ENCODE measurements around the gene RAET1E.
"Not testable (repeated sequence)": the region's sequence is repeated elsewhere in the genome, so short reads cannot be mapped to it uniquely, and the experiment has no call there.

RAET1E gene

DNA sequence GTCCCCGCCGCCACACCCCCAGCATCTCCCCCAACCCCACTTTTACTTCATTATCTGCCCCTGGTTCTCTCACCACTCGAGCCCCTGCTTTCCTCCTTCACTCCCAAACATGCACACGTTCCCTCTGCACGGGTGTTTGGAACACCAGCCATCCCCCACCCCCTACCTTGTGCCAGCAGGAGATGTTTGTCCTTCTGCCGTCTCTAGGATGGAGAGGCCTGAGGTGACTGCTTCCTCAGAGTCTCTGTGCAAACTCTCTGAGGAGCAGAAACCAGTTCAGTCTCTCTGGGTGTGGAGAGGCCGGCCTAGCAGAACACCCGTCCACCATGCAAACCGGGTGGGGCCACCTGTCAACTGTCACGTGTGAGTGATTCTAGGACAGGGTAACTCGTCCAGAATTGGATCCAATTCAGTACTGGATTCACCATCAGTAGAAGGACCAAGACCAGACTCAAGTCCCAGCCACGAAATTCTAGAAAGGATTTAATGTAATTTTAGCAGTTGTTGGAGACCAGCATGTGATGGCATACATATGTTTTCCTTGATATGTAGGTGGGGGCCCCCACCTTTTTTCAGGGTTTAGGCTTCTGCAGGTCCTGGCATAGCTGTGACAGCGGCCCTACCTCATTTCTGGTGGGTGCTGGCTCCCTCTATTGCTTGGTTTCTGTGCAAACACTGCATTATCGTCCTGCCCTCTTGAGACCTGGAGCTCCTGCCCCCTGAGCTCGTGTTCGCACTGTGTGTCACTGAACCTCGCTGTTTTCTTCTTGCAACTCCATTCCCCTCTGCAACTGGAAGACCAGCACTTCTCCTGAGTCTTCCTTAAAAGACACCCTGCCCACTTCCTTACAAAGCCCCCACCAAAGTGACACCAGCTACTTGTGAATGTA lies at the start of gene RAET1E:
Gene RAET1E, minus strand, starts transcription at position 259 of the 890 bp plus-strand sequence. CDS start 7,212 bp downstream, outside the sequence.
- no peaks in the 10 kb centered on the region for H3K9me3 Mint-ChIP-seq
- H3K36me3 Mint-ChIP-seq = no peaks in the 10 kb centered on the region

GRCh38 chr6:149947533-149947932 lies 49.6 kb upstream of the RAET1E start:
- H3K36me3 Mint-ChIP-seq; H3K4me1 Mint-ChIP-seq; H3K27ac Mint-ChIP-seq; ATAC-seq; H3K9me3 Mint-ChIP-seq; H3K4me3 Mint-ChIP-seq; DNase-seq (ENCODE audit: low spot score in 2 of 2): not testable (repeated sequence)

More for the DNA sequence above, at the start of gene RAET1E:
- peak in 1 of 2 donors; percentile 42 for DNase-seq (ENCODE audit: low spot score in 2 of 2)
- no peak for ATAC-seq
- Mint-ChIP-seq H3K4me1 (peaks cover 29% of the 10 kb centered on the region), H3K27ac (peak within 1 kb of the TSS; percentile 35), H3K4me3 (peak within 1 kb of the TSS; percentile 17)

- not testable (repeated sequence) for H3K36me3 Mint-ChIP-seq; H3K9me3 Mint-ChIP-seq; ATAC-seq; H3K4me3 Mint-ChIP-seq; DNase-seq (ENCODE audit: low spot score in 2 of 2); H3K27ac Mint-ChIP-seq
- peaks cover 15% of the 10 kb centered on the region for H3K4me1 Mint-ChIP-seq
Observed at GRCh38 chr6:149946631-149947030, 48.7 kb upstream of the RAET1E start.

- DNase-seq (ENCODE audit: low spot score in 2 of 2); H3K36me3 Mint-ChIP-seq; ATAC-seq; H3K9me3 Mint-ChIP-seq; H3K27ac Mint-ChIP-seq; H3K4me3 Mint-ChIP-seq: not testable (repeated sequence)
- H3K4me1 Mint-ChIP-seq = peaks cover 23% of the 10 kb centered on the region
Observed at GRCh38 chr6:149945276-149945675, 47.4 kb upstream of the RAET1E start.

- not testable (repeated sequence) for ATAC-seq; H3K36me3 Mint-ChIP-seq; H3K27ac Mint-ChIP-seq; H3K9me3 Mint-ChIP-seq; DNase-seq (ENCODE audit: low spot score in 2 of 2)
- Mint-ChIP-seq H3K4me3 (peak overlapping the region; percentile 83), H3K4me1 (peaks cover 38% of the 10 kb centered on the region)
Observed at GRCh38 chr6:149943321-149943720, 45.4 kb upstream of the RAET1E start.

- ATAC-seq (no peak), DNase-seq (ENCODE audit: low spot score in 2 of 2) (no peak)
- Mint-ChIP-seq H3K27ac (no peak overlapping the region), H3K36me3 (peaks cover 9% of the 10 kb centered on the region), H3K9me3 (no peaks in the 10 kb centered on the region), H3K4me3 (peak overlapping the region; percentile 83), H3K4me1 (peaks cover 38% of the 10 kb centered on the region)
Observed at GRCh38 chr6:149942461-149942829, 44.5 kb upstream of the RAET1E start.

- peak; percentile 72 to 90 for DNase-seq (ENCODE audit: low spot score in 2 of 2)
- H3K9me3 Mint-ChIP-seq = no peaks in the 10 kb centered on the region
- peaks cover 38% of the 10 kb centered on the region for H3K4me1 Mint-ChIP-seq
- H3K4me3 Mint-ChIP-seq = peak within 1 kb of the TSS; percentile 83
- peaks cover 9% of the 10 kb centered on the region for H3K36me3 Mint-ChIP-seq
- H3K27ac Mint-ChIP-seq = peak within 1 kb of the TSS; percentile 69
- peak; percentile 96 for ATAC-seq
Observed at GRCh38 chr6:149941583-149942460, 43.9 kb upstream of the RAET1E start, which contains the start of gene ULBP2. ULBP2 (plus strand) TSS chr6:149942014; CDS start chr6:149942073, 59 bp downstream.

DNA sequence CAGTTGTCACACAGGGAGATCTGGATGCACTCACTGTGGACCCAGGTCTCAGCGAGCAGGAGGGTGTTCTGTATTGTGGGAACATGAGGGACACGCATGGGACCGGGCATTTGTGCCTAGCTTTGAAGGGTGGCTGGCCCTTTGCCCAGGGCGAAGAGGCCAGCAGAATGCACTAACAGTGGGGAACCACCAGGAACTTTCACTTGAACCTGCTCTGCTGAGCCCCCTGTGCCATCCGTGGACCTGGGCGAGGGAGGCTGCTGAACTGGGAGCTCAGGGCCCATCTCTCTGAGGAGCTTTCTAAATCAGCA lies 42.7 kb upstream of the RAET1E start:
- no peak for DNase-seq (ENCODE audit: low spot score in 2 of 2)
- no peak overlapping the region for H3K27ac Mint-ChIP-seq
- H3K4me1 Mint-ChIP-seq = peaks cover 38% of the 10 kb centered on the region
- peaks cover 9% of the 10 kb centered on the region for H3K36me3 Mint-ChIP-seq
- H3K9me3 Mint-ChIP-seq = no peaks in the 10 kb centered on the region
- ATAC-seq = no peak
- H3K4me3 Mint-ChIP-seq = peak overlapping the region; percentile 83

DNA sequence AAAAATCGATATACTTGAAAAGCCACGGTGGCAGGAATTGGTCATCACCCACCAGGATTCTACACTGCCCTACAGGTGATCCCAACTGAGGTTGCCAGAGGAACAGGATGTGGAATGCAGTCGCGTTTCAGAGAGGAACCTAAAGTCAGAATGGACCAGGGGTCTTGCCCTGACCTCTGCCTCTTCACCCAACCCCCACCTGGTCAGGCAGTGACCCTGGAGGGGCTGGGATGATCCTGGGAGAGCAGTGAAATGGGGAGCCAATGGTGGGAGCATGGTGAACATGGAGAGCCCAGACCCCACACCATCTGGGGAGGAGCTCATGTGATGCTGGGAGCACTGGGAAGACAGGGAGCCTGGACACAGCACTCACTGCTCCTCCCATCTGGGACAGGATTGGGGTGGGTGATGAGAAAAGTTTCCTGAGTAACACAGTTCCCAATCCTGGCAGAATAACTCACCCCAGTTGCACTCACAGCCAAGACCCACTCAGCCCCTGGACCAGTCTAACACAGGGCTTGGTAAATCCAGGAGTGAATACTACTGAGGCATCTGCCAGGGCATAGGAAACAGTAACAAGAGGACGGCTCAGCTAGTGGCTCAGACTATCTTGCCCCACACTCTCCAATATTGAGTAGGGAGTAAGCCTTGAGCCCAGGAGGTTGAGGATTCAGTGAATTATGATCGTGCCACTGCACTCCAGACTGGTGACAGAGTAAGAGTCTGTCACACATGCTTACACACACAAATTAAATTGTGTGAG lies 42.2 kb upstream of the RAET1E start:
- Mint-ChIP-seq H3K9me3 (no peaks in the 10 kb centered on the region), H3K4me1 (peaks cover 42% of the 10 kb centered on the region), H3K4me3 (peak overlapping the region; percentile 83), H3K36me3 (peaks cover 9% of the 10 kb centered on the region), H3K27ac (peak overlapping the region; percentile 3)
- no peak for ATAC-seq
- DNase-seq (ENCODE audit: low spot score in 2 of 2) = no peak

DNA sequence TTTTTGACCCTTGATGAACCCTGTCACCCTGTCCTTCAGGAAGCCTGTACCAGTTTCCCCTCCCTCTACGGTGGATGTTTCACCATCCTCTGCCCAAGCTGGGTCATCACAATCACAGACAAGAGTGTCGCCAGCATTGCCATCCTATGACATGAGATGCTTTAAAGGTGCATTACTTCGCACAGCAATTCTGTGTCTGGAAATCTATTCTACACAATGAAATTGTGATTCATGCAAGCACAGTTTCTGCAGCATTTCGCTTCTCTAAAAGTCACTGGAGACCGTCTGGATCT lies 41.4 kb upstream of the RAET1E start:
- Mint-ChIP-seq H3K4me1 (peaks cover 50% of the 10 kb centered on the region), H3K9me3 (no peaks in the 10 kb centered on the region), H3K4me3 (peak overlapping the region; percentile 77), H3K27ac (peak overlapping the region; percentile 3), H3K36me3 (peaks cover 9% of the 10 kb centered on the region)
- ATAC-seq (no peak), DNase-seq (ENCODE audit: low spot score in 2 of 2) (no peak)

DNA sequence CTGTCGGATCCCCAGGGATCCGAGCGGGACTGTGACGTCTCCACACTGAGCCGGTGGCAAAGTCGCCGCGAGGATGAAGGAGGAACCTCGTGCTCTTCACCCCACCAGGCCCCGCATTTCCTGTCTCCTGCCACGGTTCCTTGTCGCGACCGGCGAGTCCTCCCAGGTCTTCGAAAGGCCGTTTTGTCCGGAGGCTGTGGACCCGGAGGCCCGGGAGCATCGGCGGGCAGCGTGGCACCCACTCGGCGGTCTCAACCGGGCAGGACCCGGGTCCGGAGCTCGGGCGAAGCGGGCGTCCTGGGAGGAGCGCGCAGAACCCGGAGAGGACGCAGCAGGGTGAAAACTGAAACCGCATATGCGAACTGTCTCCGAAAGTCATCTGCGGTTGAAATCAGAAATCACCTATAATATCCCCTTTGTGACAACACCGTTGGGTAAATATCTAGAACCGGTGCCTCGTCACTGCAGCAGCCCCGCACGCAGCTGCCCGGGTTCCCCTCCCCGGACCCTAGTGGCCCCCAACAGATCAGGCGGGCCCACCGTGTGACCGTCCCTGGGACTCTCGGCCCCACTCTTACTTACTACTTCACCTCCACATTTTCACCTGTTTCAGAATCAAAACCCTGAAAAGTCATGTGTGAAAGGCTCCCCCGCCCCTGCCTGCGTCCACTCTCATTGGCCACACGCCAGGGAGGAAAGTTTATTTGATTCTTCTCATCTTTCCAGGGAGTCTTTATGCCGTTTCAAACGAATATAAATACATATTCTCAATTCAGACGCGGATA lies 40.9 kb upstream of the RAET1E start:
- Mint-ChIP-seq H3K36me3 (peaks cover 9% of the 10 kb centered on the region), H3K4me1 (peaks cover 51% of the 10 kb centered on the region), H3K9me3 (no peaks in the 10 kb centered on the region), H3K27ac (peak overlapping the region; percentile 3), H3K4me3 (peak overlapping the region; percentile 77)
- ATAC-seq (peak; percentile 42), DNase-seq (ENCODE audit: low spot score in 2 of 2) (no peak)

DNA sequence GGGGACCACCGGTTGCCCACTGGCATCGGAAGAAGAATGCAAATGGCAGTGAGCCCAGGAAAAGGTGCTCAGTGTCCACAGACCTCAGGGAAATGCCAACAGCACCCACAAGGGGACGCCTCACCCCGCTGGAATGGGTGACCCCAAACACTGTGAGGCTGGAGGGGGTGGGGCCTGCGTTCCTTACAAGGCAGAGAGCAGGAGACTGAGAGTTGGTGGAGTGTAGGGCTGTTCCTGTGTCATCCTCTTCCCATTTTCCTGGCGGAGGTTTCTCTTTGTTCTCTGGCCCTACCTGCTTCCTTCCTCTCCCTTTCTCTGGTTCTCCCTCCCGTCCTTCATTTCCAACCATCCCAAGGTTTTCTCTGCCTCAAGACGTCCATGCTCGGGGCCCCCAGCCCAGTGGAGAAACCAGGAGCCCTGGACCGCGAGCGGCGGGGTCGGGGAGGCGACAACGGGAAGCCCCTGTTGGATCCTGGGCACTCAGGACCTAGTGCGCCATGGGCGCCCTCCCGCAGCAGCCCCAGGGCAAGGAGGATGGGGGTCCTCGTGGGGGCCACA lies 40.2 kb upstream of the RAET1E start:
- not testable (repeated sequence) for H3K9me3 Mint-ChIP-seq; H3K27ac Mint-ChIP-seq; DNase-seq (ENCODE audit: low spot score in 2 of 2); H3K36me3 Mint-ChIP-seq
- ATAC-seq = peak; percentile 48
- Mint-ChIP-seq H3K4me1 (peaks cover 51% of the 10 kb centered on the region), H3K4me3 (peak overlapping the region; percentile 77)

GRCh38 chr6:149936743-149937142 lies 38.8 kb upstream of the RAET1E start:
- Mint-ChIP-seq H3K36me3 (peaks cover 7% of the 10 kb centered on the region), H3K4me1 (peaks cover 37% of the 10 kb centered on the region), H3K27ac (no peak overlapping the region), H3K9me3 (no peaks in the 10 kb centered on the region), H3K4me3 (no peak overlapping the region)
- DNase-seq (ENCODE audit: low spot score in 2 of 2) (no peak), ATAC-seq (no peak)

- Mint-ChIP-seq H3K9me3 (no peaks in the 10 kb centered on the region), H3K27ac (no peak overlapping the region), H3K4me3 (no peak overlapping the region), H3K36me3 (no peaks in the 10 kb centered on the region), H3K4me1 (peaks cover 28% of the 10 kb centered on the region)
- no peak for ATAC-seq
- no peak for DNase-seq (ENCODE audit: low spot score in 2 of 2)
Observed at GRCh38 chr6:149935668-149936067, 37.8 kb upstream of the RAET1E start.

All from stimulated activated effector memory CD8-positive, alpha-beta T cell treated with anti-CD3 and anti-CD28 coated beads, Interleukin-12 subunit alpha, Interleukin-12 subunit beta, amount 100 ng/mL, for 72 hours (primary cell).